ENCODE results near the gene PPIP5K2. TPM values are rescaled to one million over a fixed set of nuclear protein-coding genes. Genes with fewer than 3 reads are reported as not detected.

Gene PPIP5K2
- total RNA-seq, 1 experiment from 2014 or later = 46.4 TPM

DNA sequence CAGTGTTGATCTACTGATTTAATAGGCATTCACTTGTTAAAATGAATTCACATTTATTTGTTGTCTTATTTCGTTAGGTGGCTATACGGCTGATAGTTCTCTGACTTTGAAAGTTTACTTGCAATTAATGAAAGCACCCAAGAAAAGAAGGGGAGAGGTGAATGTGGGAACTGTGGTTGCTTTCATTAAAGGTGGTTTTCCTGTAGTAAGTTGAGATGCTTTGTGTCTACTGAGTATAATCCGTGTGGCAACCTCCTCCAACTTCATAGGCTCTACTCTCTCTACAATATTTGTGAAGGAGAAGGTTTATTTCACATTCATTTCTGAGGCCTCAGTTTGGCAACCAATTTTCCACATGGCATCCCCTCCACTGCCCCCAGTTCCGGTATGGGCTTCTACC lies 125.7 kb downstream of the PPIP5K2 start:
- DNase-seq (ENCODE audit: low spot score) = no peak

DNA sequence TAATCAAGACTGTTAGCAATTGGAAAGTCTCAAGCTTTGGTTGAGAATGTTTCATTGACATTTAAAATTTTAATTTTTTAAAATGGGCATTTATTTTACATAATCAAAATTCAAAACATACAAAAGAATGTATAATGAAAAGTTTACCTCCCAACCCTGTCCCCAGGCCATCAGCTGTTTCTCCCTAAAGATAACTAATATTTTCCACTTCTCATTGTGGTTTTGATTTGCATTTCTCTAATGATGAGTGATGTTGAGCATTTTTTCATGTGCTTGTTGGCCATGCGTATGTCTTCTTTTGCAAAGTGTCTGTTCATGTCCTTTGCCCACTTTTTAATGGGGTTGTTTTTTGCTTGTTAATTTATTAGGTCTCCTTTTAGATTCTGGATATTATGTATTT lies 127.0 kb downstream of the PPIP5K2 start:
- no peak for DNase-seq (ENCODE audit: low spot score)

DNA sequence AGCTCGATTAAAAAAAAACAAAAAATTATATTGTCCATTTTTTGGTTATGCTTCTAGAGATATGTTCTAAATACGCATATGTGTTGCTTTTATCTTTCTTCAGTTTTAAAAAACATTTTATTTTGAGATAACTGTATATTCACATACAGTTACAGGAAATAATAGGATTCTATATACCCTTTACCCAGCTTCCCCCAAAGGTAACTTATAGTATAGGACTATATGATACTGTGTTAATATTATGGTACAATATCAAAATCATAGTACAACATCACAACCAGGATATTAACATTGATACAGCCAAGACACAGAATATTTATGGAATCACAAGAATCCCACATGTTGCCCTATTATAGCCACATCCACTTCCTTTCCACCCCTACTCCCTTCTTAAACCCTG lies 129.0 kb downstream of the PPIP5K2 start:
- DNase-seq (ENCODE audit: low spot score) = no peak

DNA sequence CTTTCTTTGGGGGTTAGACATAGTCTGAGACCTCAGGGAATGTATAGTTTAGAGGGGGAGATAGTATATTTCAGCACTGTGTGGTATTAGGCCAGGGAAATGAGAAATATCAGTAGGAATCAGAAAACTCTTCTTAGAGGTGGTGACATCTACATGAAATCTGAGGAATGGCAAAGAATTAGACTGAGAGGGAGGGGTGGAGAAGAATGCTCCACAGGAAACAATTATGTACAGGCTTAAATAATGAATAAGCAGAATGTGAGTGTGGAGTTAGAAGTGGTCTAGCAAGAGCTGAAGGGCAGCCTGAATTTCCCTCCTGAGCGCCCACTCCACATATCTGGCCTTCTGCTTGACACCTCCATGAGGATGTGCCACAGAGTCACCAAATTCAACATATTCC lies 134.8 kb downstream of the PPIP5K2 start:
- no peak for DNase-seq (ENCODE audit: low spot score)

DNA sequence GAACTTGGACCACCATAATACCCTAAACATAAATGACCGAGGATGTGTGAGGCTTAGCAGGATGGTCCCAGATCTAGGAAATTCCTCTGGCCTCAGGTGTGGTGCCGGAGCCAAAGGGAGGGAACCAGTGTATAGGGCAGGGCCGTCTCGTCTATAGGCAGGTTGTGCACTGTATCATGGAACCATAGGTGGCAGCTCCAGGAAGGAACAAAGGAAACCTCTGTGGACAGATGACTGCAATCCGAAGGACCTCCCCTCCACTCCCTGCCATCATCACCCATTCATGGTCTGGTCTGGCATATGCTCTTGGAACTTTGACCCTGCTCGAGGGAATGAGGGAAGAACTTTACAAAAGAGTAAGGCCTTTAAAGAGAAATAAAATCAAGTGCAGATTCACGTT lies 135.6 kb downstream of the PPIP5K2 start:
- no peak for DNase-seq (ENCODE audit: low spot score)

DNA sequence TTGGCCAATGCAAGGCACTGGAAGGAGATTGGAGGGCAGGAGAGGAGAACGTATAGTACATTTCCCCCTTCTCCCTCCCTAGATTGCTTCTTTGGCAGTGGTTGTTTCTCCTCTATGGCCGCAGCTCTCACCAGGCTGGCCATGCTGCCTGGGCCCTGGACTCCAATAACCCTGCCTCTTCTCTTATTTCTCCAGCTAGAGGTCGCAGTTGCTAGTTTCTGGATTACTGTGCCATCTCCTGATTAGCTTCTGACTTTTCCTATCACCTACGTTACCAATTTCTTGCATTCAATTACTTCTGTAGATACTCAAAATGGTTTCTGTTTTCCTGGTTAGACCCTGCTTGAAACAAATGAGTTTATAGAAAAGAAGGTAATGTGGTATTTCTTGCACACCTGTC lies 136.1 kb downstream of the PPIP5K2 start:
- DNase-seq (ENCODE audit: low spot score) = no peak

DNA sequence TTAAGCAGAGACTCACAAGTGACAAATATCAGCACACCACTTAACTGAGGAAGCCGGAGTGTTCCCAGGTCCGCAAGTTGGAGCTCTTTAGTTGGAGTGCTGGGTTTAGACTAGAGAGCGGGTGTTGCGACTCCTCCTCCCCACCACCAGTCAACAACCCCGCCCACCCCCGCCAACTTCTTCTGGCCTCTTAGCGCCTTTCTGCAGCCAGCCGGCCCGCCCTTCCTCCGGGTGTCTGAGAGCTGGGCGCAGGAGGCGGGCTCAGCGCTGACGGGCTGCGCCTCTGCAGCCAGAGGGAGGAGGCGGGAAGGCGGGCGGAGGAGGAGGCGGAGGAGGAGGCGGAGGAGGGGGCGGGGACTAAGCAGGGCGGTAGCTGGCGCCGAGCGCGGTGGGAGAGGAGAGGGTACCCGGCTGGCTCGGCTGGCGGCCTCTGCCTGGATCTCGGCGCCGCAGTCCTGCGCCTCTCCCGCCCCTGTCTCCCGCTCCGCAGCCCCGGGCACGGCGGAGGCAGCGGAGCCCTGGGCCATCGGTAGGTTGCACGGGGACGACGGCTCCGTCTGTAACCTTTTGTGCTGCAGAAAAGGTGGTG lies 138.4 kb downstream of the PPIP5K2 start, which contains the start of gene MACIR:
MACIR (plus strand) TSS at position 396 of the 589 bp plus-strand sequence. CDS start 17,157 bp downstream, outside the sequence.
- DNase-seq (ENCODE audit: low spot score) = peak; percentile 99

DNA sequence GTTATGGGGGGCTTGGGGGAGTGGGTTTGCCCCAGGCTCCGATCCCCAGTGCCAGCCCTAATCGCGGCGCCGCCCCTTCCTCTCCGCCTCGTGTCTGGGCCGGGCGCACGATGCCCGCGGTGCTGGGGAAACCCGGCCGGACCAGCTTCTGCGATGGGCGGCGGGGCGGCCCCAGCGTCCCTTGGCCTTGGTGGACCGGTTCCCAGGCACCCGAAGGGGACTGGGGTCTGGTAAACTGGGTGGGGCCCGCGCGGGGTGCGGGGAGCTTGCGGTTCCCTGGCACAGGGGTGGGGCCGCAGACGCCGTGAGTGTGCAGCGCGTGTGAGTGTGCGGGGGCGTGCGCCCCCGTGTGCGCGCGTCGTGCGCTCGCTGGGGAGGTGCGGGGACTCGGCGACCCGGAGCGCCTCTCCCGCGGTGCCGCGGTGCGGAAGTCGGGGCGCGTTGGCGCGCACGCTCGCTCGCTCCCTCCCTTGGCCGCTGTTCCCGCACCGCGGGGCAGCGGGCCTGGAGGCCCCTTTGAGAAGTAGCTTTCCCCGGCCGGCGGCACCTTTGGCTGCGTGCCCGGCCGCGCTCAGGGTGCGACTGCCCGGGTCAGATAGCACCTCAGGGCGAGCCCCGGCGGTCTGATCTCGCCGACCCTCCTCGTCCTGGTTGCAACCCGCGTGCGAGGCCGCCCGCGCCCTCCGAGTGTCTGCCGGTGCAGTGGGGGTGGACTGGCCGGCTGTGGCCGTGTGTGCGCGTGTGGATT lies 139.0 kb downstream of the PPIP5K2 start:
- peak; percentile 48 for DNase-seq (ENCODE audit: low spot score)

DNA sequence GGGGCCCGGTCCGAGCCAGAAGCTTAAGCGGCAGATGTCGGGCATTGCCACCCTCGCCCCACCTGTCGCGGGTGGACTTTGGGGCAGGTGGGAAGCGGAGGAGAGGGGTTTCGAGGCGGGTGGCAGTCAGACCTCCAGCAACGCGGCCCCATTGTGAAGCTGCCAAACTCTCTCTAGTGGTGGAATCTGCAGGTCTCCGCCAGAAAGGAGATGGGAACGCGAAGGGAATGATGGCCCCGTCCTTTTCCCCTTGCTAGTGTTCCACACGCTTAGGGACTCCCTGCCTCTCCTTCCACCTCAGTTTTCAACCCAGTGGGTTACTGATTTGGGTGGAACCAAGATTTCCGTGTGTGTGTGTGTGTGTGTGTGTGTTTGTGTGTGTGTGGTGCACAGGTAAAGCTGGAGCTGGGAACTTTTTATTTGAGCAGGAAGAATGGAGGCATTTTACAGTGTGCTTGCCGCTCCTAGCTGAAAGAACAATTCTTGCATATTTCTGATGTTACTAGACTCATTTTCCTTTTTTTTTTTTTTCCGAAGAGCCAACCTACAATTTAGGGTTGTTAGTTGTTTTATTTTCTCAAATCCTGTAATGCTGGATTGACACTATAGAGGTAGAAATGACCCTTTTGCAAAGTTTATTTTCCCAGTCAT lies 139.7 kb downstream of the PPIP5K2 start:
- peak; percentile 36 for DNase-seq (ENCODE audit: low spot score)

DNA sequence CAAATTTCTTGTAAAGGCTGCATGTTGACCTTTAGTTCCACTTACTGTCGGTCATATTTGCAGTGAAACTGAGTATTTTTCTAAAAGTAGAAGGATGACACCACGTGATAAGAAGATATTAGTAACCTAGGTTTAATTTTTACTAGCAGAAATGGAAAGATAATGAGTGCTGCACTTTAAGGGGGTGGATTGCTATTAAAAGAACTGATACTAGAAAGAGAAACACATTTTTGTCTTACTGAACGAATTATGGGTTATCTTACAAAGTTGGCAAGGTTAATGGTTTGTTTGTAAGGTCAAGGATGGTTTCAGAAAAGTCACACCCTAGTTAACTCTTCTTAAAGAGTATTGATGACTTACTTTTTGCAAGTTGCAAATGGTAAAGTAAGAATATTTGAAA lies 140.8 kb downstream of the PPIP5K2 start:
- no peak for DNase-seq (ENCODE audit: low spot score)

Other genes with a start within 250 kb of the PPIP5K2 start
- 4.6 and 7.9 TPM in 2 replicates for gene GIN1, start 163 bp upstream of the PPIP5K2 start, total RNA-seq (2014; rRNA removed; shearing (Covaris generic))
- 16.6 and 21.1 TPM in 2 replicates for gene MACIR, start 138.5 kb downstream of the PPIP5K2 start, total RNA-seq (2014; rRNA removed; shearing (Covaris generic))

Measured in H4 (cell line).